ENCODE measurements around the gene CC2D2B. TPM values are rescaled to one million over a fixed set of nuclear protein-coding genes. Genes with fewer than 3 reads are reported as not detected.
"Not testable (repeated sequence)": the region's sequence is repeated elsewhere in the genome, so short reads cannot be mapped to it uniquely, and the experiment has no call there.

Gene CC2D2B
- total RNA-seq, 1 experiment from 2014 or later, result 0.21 TPM

DNA sequence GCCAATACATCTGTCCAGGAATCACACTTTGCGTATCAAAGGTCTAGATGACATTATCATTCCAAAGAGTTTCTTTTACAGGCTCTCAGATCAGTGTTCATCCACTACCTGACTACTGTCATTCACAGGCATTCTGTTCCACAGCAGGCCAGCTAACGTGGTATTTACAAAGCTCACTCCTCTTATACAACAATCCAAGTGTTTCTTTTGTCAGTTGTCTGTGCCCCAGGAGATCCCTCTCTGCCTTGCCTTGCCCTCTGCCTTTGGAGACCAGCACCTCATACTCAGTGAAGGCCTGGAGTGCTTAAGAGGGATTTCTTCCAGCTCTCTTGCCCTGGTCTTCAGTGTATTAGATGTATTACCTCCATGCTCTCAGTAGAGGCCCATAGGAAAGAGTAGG lies 34.6 kb upstream of the CC2D2B start:
- Histone ChIP-seq H3K4me3 (ENCODE audit: low read depth in 2 of 2, low read length in 2 of 2) (no peak overlapping the region), H3K9me3 (ENCODE audit: control insufficient read depth, insufficient read depth, low read depth, low read length) (no peaks in the 10 kb centered on the region), H3K4me1 (ENCODE audit: control insufficient read depth, insufficient read depth, low read length) (no peaks in the 10 kb centered on the region), H3K27me3 (ENCODE audit: control insufficient read depth, insufficient read depth, low read length) (no peaks in the 10 kb centered on the region), H3K36me3 (ENCODE audit: control insufficient read depth, insufficient read depth, low read length) (no peaks in the 10 kb centered on the region; the same call in 1 of the 2 replicates), H3K27ac (ENCODE audit: low read length) (no peak overlapping the region)
- intact Hi-C loops (cut with micrococcal nuclease; ENCODE audit: unreplicated experiment) (no loop called here), in situ Hi-C loops (cut with HindIII; ENCODE audit: low pct_unique_long_range_greater_than_20kb, low sequenced_read_pairs) (no loop called here)
- ChIA-PET CTCF (no interaction called here), POLR2A (no interaction called here)
- no peak for ATAC-seq
- BruUV-seq (replicated peaks), result TSS peak; percentile 32
- no peak for DNase-seq (ENCODE audit: low read depth, low spot score)
- no peak for TF ChIP-seq POLR2AphosphoS5 (IDR thresholded peaks at IDR 0.05; ENCODE audit: low read depth, low read length)
- no peak for TF ChIP-seq TCF7L2 (IDR thresholded peaks at IDR 0.05; ENCODE audit: low read depth, low read length)

DNA sequence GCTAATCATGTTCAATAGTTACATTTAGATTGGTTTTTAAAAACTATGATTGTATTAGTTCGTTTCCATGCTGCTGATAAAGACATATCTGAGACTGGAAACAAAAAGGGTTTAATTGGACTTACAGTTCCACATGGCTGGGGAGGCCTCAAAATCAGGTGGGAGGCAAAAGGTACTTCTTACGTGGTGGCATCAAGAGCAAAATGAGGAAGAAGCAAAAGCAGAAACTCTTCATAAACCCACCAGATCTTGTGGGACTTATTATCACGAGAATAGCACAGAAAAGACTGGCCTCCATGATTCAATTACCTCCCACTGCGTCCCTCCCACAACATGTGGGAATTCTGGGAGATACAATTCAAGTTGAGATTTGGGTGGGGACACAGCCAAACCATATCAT lies 34.1 kb upstream of the CC2D2B start:
- no peak for ATAC-seq
- in situ Hi-C loops (cut with HindIII; ENCODE audit: low pct_unique_long_range_greater_than_20kb, low sequenced_read_pairs) (no loop called here), intact Hi-C loops (cut with micrococcal nuclease; ENCODE audit: unreplicated experiment) (no loop called here)
- DNase-seq (ENCODE audit: low read depth, low spot score), result no peak
- H3K4me3 ChIP-seq (ENCODE audit: low read depth in 2 of 2, low read length in 2 of 2), result no peak overlapping the region
- TF ChIP-seq SIN3A (IDR thresholded peaks at IDR 0.05; ENCODE audit: borderline replicate concordance, insufficient read depth, low read depth, low read length) (no peak), TCF7L2 (IDR thresholded peaks at IDR 0.05; ENCODE audit: low read depth, low read length) (no peak), CTCF (IDR thresholded peaks at IDR 0.05) (no peak), POLR2AphosphoS5 (IDR thresholded peaks at IDR 0.05; ENCODE audit: low read depth, low read length) (no peak)
- TF ChIP-seq, protein P1, sequence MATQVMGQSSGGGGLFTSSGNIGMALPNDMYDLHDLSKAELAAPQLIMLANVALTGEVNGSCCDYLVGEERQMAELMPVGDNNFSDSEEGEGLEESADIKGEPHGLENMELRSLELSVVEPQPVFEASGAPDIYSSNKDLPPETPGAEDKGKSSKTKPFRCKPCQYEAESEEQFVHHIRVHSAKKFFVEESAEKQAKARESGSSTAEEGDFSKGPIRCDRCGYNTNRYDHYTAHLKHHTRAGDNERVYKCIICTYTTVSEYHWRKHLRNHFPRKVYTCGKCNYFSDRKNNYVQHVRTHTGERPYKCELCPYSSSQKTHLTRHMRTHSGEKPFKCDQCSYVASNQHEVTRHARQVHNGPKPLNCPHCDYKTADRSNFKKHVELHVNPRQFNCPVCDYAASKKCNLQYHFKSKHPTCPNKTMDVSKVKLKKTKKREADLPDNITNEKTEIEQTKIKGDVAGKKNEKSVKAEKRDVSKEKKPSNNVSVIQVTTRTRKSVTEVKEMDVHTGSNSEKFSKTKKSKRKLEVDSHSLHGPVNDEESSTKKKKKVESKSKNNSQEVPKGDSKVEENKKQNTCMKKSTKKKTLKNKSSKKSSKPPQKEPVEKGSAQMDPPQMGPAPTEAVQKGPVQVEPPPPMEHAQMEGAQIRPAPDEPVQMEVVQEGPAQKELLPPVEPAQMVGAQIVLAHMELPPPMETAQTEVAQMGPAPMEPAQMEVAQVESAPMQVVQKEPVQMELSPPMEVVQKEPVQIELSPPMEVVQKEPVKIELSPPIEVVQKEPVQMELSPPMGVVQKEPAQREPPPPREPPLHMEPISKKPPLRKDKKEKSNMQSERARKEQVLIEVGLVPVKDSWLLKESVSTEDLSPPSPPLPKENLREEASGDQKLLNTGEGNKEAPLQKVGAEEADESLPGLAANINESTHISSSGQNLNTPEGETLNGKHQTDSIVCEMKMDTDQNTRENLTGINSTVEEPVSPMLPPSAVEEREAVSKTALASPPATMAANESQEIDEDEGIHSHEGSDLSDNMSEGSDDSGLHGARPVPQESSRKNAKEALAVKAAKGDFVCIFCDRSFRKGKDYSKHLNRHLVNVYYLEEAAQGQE (IDR thresholded peaks at IDR 0.05; ENCODE audit: insufficient read depth in 1 of 2, low read depth in 2 of 2, low read length in 1 of 2), result no peak
- H3K9me3 ChIP-seq (ENCODE audit: control insufficient read depth, insufficient read depth, low read depth, low read length), result no peaks in the 10 kb centered on the region
- H3K27ac ChIP-seq (ENCODE audit: low read length), result no peak overlapping the region
- no peaks in the 10 kb centered on the region; the same call in 1 of the 2 replicates for H3K36me3 ChIP-seq (ENCODE audit: control insufficient read depth, insufficient read depth, low read length)
- ChIA-PET POLR2A (no interaction called here), CTCF (no interaction called here)
- H3K4me1 ChIP-seq (ENCODE audit: control insufficient read depth, insufficient read depth, low read length), result no peaks in the 10 kb centered on the region
- H3K27me3 ChIP-seq (ENCODE audit: control insufficient read depth, insufficient read depth, low read length), result no peaks in the 10 kb centered on the region
- BruUV-seq (replicated peaks), result no TSS peak

GRCh38 chr10:95874783-95875182 lies 33.0 kb upstream of the CC2D2B start:
- ATAC-seq; H3K4me3 ChIP-seq (ENCODE audit: low read depth in 2 of 2, low read length in 2 of 2); H3K36me3 ChIP-seq (ENCODE audit: control insufficient read depth, insufficient read depth, low read length); CTCF ChIA-PET; H3K9me3 ChIP-seq (ENCODE audit: control insufficient read depth, insufficient read depth, low read depth, low read length); BruUV-seq (replicated peaks); H3K27ac ChIP-seq (ENCODE audit: low read length); intact Hi-C loops (cut with micrococcal nuclease; ENCODE audit: unreplicated experiment); H3K4me1 ChIP-seq (ENCODE audit: control insufficient read depth, insufficient read depth, low read length); DNase-seq (ENCODE audit: low read depth, low spot score); in situ Hi-C loops (cut with HindIII; ENCODE audit: low pct_unique_long_range_greater_than_20kb, low sequenced_read_pairs); H3K27me3 ChIP-seq (ENCODE audit: control insufficient read depth, insufficient read depth, low read length): not testable (repeated sequence)
- POLR2A ChIA-PET, result interaction anchor here (1.1 kb wide), 1 partner anchor 326 kb away, joined by 3 read pairs; no protein-coding TSS in a partner anchor

All from Panc1 (cell line).